HCT116 (cell line): ENCODE measurements around the gene RND2. TPM values are rescaled to one million over a fixed set of nuclear protein-coding genes. Genes with fewer than 3 reads are reported as not detected.

Source experiments
- ATAC-seq: fragments of 200-7000 bp; cut with Tn5 transposase; 2 replicates; pipeline ENCODE4 v1.9.1; 2020; ENCODE audit warnings: mild to moderate bottlenecking, moderate library complexity
- BruUV-seq: library from RNA; stranded (reverse); fragments of 400-500 nt; replicated peaks from 2 replicates; lab custom pipeline; 2021; lab: Mats Ljungman, UMichigan
- CTCF ChIA-PET: fragments of 300-600 bp; sonication (Branson Sonifier 250); formaldehyde crosslinking; loops from one replicate; lab custom pipeline; 2021; ENCODE audit warnings: antibody characterized with exemption; lab: Charles Lee
- POLR2A ChIA-PET: fragments of 300-600, 350-600 bp; sonication (Branson Sonifier 250); formaldehyde crosslinking; loops from one replicate; lab custom pipeline; 2021; ENCODE audit warnings: antibody characterized with exemption; lab: Charles Lee
- RAD21 ChIA-PET, 2 experiments: fragments of 300-600 bp; sonication (Branson Sonifier 250); formaldehyde crosslinking; loops; one replicate each; lab custom pipeline; 2023; ENCODE audit warnings: low total read pairs in 2 of 2; ENCODE audit not compliant: uncharacterized antibody in 2 of 2, unreplicated experiment in 2 of 2, low non-redundant PET in 1 of 2; lab: Charles Lee
- DNase-seq: peaks from one replicate; pipeline ENCODE4 v3.0.0-alpha.2; 2010; ENCODE audit warnings: low read depth, low spot score
- H2AFZ ChIP-seq: fragments of 200-600 bp; shearing (Covaris generic), sonication (generic); 2 replicates; pipeline ENCODE4 v1.6.1; 2017; ENCODE audit warnings: low read depth, mixed run types, mixed read lengths, antibody characterized with exemption, low read length; ENCODE audit not compliant: poor library complexity, severe bottlenecking
- H3K27ac ChIP-seq: 2 replicates; pipeline ENCODE4 v1.5.1; 2012; ENCODE audit warnings: low read depth, low read length
- H3K27me3 ChIP-seq: fragments of 200-600 bp; sonication (generic); 2 replicates; pipeline ENCODE4 v1.6.1; 2016; ENCODE audit warnings: mixed run types, low read length, mixed read lengths; ENCODE audit not compliant: insufficient read depth
- H3K36me3 ChIP-seq, 2 experiments: fragments of 200-500 bp in 1 of 2; fragments of 200-600 bp in 1 of 2; sonication (Bioruptor generic) in 1 of 2; sonication (generic) in 1 of 2; 2 replicates each; pipeline versions ENCODE4 v1.5.1 to v1.6.1; 2014 to 2016; ENCODE audit warnings: low read length in 2 of 2, inconsistent platforms in 1 of 2, mixed read lengths in 1 of 2, mixed run types in 1 of 2; ENCODE audit not compliant: insufficient read depth in 2 of 2, control insufficient read depth in 1 of 2
- H3K4me1 ChIP-seq, 2 experiments: fragments of 200-600 bp in 1 of 2; sonication (generic) in 1 of 2; 2 replicates each; pipeline versions ENCODE4 v1.5.1 to v1.6.1; 2012 to 2017; ENCODE audit warnings: low read length in 2 of 2, inconsistent platforms in 1 of 2, mild to moderate bottlenecking in 1 of 2, mixed read lengths in 1 of 2, mixed run types in 1 of 2, moderate library complexity in 1 of 2; ENCODE audit not compliant: insufficient read depth in 2 of 2, control insufficient read depth in 1 of 2
- H3K4me2 ChIP-seq: fragments of 200-600 bp; sonication (generic); 2 replicates; pipeline ENCODE4 v1.6.1; 2017; ENCODE audit warnings: mixed run types, low read length, mixed read lengths
- H3K4me3 ChIP-seq, 2 experiments: fragments of 200-600 bp in 1 of 2; sonication (generic) in 1 of 2; replicated peaks in 1 of 2; 2 replicates each; pipeline ENCODE4 v1.5.1; 2011 to 2016; ENCODE audit warnings: low read length in 2 of 2, control low read depth in 1 of 2, low read depth in 1 of 2, mild to moderate bottlenecking in 1 of 2, mixed read lengths in 1 of 2, mixed run types in 1 of 2
- H3K79me2 ChIP-seq: fragments of 200-600 bp; sonication (generic); 2 replicates; pipeline ENCODE4 v1.6.1; 2017; ENCODE audit warnings: mild to moderate bottlenecking, mixed run types, low read length, moderate library complexity, mixed read lengths; ENCODE audit not compliant: insufficient read depth
- H3K9ac ChIP-seq: fragments of 200-600 bp; sonication (generic); 2 replicates; pipeline ENCODE4 v1.6.1; 2016; ENCODE audit warnings: low read length, mixed read lengths
- H3K9me2 ChIP-seq: fragments of 200-600 bp; sonication (generic), shearing (Covaris generic); 2 replicates; pipeline ENCODE4 v1.6.1; 2017; ENCODE audit warnings: mixed run types, mild to moderate bottlenecking, moderate library complexity; ENCODE audit not compliant: insufficient read depth
- H3K9me3 ChIP-seq, 2 experiments: fragments of 200-500 bp in 1 of 2; fragments of 200-600 bp in 1 of 2; sonication (Bioruptor generic) in 1 of 2; sonication (generic) in 1 of 2; 2 replicates each; pipeline ENCODE4 v1.6.1; 2014 to 2017; ENCODE audit warnings: low read length in 2 of 2, mixed read lengths in 2 of 2, inconsistent platforms in 1 of 2, low read depth in 1 of 2, mild to moderate bottlenecking in 1 of 2, mixed run types in 1 of 2, moderate library complexity in 1 of 2; ENCODE audit not compliant: control insufficient read depth in 1 of 2, insufficient read depth in 1 of 2
- H4K20me1 ChIP-seq: fragments of 200-600 bp; sonication (generic), shearing (Covaris generic); 2 replicates; pipeline ENCODE4 v1.6.1; 2017; ENCODE audit warnings: mixed run types, mild to moderate bottlenecking, moderate library complexity; ENCODE audit not compliant: insufficient read depth
- CBX3 ChIP-seq: IDR thresholded peaks from 2 replicates; pipeline ENCODE4 v1.6.1; 2012; ENCODE audit warnings: low read depth
- CEBPB ChIP-seq: IDR thresholded peaks from 2 replicates; pipeline ENCODE4 v1.6.1; 2012; ENCODE audit warnings: low read depth
- EGR1 ChIP-seq: IDR thresholded peaks from 2 replicates; pipeline ENCODE4 v1.6.1; 2012; ENCODE audit warnings: low read depth
- ELF1 ChIP-seq: IDR thresholded peaks from 2 replicates; pipeline ENCODE4 v1.6.1; 2012; ENCODE audit warnings: low read depth, borderline replicate concordance
- EZH2phosphoT487 ChIP-seq: fragments of 200-600 bp; IDR thresholded peaks from 2 replicates; pipeline ENCODE4 v1.6.1; 2018; ENCODE audit warnings: antibody characterized with exemption, borderline replicate concordance
- FOSL1 ChIP-seq: IDR thresholded peaks from 2 replicates; pipeline ENCODE4 v1.6.1; 2012; ENCODE audit warnings: low read depth
- JUND ChIP-seq: IDR thresholded peaks from 2 replicates; pipeline ENCODE4 v1.6.1; 2012
- POLR2A ChIP-seq: IDR thresholded peaks from 2 replicates; pipeline ENCODE4 v1.7.0; 2011; ENCODE audit warnings: borderline replicate concordance; ENCODE audit not compliant: insufficient read depth, insufficient read length; ENCODE audit errors: extremely low read depth
- RAD21 ChIP-seq: IDR thresholded peaks from 2 replicates; pipeline ENCODE4 v1.6.1; 2012; ENCODE audit warnings: low read depth, mild to moderate bottlenecking
- SRF ChIP-seq: IDR thresholded peaks from 2 replicates; pipeline ENCODE4 v1.6.1; 2012; ENCODE audit warnings: low read depth
- TCF7L2 ChIP-seq: IDR thresholded peaks from 2 replicates; pipeline ENCODE4 v1.7.0; 2011; ENCODE audit warnings: borderline replicate concordance, inconsistent platforms; ENCODE audit not compliant: insufficient read depth, insufficient read length; ENCODE audit errors: extremely low read depth
- YY1 ChIP-seq: IDR thresholded peaks from 2 replicates; pipeline ENCODE4 v1.6.1; 2011; ENCODE audit warnings: low read length, low read depth, moderate library complexity, mild to moderate bottlenecking; ENCODE audit not compliant: insufficient replicate concordance; ENCODE audit errors: extremely low read depth
- intact Hi-C: fragments of 100-400 bp; cut with micrococcal nuclease; formaldehyde crosslinking; loops from 2 replicates; pipeline ENCODE4 v1.10.0; 2022
- total RNA-seq: library from RNA; stranded (reverse); gene quantifications from one replicate; pipeline ENCODE4 v1.2.1, GENCODE V29; 2021; ENCODE audit not compliant: unreplicated experiment
- TF ChIP-seq, protein P1 (sequence below): IDR thresholded peaks from 2 replicates; pipeline ENCODE4 v1.6.1; 2011; ENCODE audit warnings: mild to moderate bottlenecking, low read length, moderate library complexity; ENCODE audit not compliant: insufficient replicate concordance; ENCODE audit errors: extremely low read depth
- TF ChIP-seq, protein P2 (sequence below), 3 experiments: fragments of 200-600 bp in 1 of 3; sonication (generic) in 1 of 3; IDR thresholded peaks in 2 of 3; conservative IDR thresholded peaks in 1 of 3; 2 replicates each; pipeline ENCODE4 v1.5.1; 2012 to 2017; ENCODE audit warnings: low read depth in 2 of 3, low read length in 2 of 3, antibody characterized with exemption in 1 of 3, borderline replicate concordance in 1 of 3, control low read depth in 1 of 3, mild to moderate bottlenecking in 1 of 3, mixed read lengths in 1 of 3, mixed run types in 1 of 3, moderate library complexity in 1 of 3; ENCODE audit not compliant: insufficient read depth in 1 of 3
- TF ChIP-seq, protein P3 (sequence below): IDR thresholded peaks from 2 replicates; pipeline ENCODE4 v1.6.1; 2012
- TF ChIP-seq, protein P4 (sequence below): IDR thresholded peaks from 2 replicates; pipeline ENCODE4 v1.6.1; 2012

The RND2 gene
- total RNA-seq, 1 experiment from 2014 or later = 0.66 TPM

DNA sequence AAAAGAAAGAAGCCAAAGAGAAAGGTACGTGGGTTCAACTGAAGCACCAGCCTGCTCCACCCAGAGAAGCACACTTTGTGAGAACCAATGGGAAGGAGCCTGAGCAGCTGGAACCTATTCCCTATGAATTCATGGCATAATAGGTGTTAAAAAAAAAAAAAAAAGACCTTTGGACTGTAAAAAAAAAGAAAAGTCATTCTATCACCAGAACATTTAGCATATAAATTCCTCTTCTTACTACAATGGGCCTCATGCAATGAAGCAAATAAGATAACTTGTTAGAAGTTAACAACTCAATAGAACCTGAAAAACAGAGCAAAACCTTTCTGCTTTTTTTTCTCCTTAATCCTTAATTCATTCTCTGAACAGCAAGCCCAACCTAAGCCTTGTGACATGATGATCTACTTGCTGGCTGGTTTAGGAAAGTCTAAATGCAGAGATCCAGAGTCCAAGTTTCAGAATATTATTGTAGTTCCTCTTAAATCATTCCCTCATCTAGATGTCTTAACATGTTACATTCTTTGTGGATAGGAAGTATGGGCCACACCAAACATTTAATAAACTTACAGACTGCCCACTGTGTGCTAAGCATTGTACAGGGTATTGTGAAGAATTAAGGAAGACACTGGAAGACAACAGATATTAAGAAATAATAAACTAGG, 54.7 kb downstream of the RND2 start:
- no peak for TF ChIP-seq FOSL1
- TF ChIP-seq ELF1 = no peak
- no peak for TF ChIP-seq CBX3
- no peak for TF ChIP-seq CEBPB
- TF ChIP-seq EGR1 = no peak
- no peak for TF ChIP-seq SRF
- TF ChIP-seq, protein P1, sequence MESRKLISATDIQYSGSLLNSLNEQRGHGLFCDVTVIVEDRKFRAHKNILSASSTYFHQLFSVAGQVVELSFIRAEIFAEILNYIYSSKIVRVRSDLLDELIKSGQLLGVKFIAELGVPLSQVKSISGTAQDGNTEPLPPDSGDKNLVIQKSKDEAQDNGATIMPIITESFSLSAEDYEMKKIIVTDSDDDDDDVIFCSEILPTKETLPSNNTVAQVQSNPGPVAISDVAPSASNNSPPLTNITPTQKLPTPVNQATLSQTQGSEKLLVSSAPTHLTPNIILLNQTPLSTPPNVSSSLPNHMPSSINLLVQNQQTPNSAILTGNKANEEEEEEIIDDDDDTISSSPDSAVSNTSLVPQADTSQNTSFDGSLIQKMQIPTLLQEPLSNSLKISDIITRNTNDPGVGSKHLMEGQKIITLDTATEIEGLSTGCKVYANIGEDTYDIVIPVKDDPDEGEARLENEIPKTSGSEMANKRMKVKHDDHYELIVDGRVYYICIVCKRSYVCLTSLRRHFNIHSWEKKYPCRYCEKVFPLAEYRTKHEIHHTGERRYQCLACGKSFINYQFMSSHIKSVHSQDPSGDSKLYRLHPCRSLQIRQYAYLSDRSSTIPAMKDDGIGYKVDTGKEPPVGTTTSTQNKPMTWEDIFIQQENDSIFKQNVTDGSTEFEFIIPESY = no peak
- no peak for TF ChIP-seq POLR2A
- no peak for TF ChIP-seq RAD21
- TF ChIP-seq EZH2phosphoT487 = no peak
- TF ChIP-seq, protein P2, sequence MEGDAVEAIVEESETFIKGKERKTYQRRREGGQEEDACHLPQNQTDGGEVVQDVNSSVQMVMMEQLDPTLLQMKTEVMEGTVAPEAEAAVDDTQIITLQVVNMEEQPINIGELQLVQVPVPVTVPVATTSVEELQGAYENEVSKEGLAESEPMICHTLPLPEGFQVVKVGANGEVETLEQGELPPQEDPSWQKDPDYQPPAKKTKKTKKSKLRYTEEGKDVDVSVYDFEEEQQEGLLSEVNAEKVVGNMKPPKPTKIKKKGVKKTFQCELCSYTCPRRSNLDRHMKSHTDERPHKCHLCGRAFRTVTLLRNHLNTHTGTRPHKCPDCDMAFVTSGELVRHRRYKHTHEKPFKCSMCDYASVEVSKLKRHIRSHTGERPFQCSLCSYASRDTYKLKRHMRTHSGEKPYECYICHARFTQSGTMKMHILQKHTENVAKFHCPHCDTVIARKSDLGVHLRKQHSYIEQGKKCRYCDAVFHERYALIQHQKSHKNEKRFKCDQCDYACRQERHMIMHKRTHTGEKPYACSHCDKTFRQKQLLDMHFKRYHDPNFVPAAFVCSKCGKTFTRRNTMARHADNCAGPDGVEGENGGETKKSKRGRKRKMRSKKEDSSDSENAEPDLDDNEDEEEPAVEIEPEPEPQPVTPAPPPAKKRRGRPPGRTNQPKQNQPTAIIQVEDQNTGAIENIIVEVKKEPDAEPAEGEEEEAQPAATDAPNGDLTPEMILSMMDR (IDR thresholded peaks at IDR 0.05 in 2 of 3, conservative IDR thresholded peaks at IDR 0.05 in 1 of 3; ENCODE audit: borderline replicate concordance in 1 of 3, insufficient read depth in 1 of 3, low read depth in 2 of 3, low read length in 2 of 3) = no peak
- no peak for TF ChIP-seq JUND
- TF ChIP-seq, protein P3, sequence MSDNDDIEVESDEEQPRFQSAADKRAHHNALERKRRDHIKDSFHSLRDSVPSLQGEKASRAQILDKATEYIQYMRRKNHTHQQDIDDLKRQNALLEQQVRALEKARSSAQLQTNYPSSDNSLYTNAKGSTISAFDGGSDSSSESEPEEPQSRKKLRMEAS = no peak
- TF ChIP-seq, protein P4, sequence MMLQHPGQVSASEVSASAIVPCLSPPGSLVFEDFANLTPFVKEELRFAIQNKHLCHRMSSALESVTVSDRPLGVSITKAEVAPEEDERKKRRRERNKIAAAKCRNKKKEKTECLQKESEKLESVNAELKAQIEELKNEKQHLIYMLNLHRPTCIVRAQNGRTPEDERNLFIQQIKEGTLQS = no peak
- no peak for TF ChIP-seq YY1
- no peak for TF ChIP-seq TCF7L2

More for the DNA sequence above, 54.7 kb downstream of the RND2 start:
- no peak overlapping the region for H3K9ac ChIP-seq
- H3K79me2 ChIP-seq = no peaks in the 10 kb centered on the region
- ChIA-PET CTCF (no interaction called here), POLR2A (no interaction called here), RAD21 (no interaction called here)
- H3K36me3 ChIP-seq = peaks cover 7 to 15% of the 10 kb centered on the region in 2 experiments
- H3K9me3 ChIP-seq = no peaks in the 10 kb centered on the region
- H4K20me1 ChIP-seq = no peaks in the 10 kb centered on the region
- DNase-seq (no peak), ATAC-seq (no peak)
- no peaks in the 10 kb centered on the region for H3K4me1 ChIP-seq
- intact Hi-C loops = no loop called here
- no peak overlapping the region for H3K4me3 ChIP-seq
- H2AFZ ChIP-seq = no peak overlapping the region
- no peak overlapping the region for H3K4me2 ChIP-seq
- BruUV-seq = no TSS peak
- no peak overlapping the region for H3K27ac ChIP-seq
- no peaks in the 10 kb centered on the region for H3K9me2 ChIP-seq
- no peaks in the 10 kb centered on the region for H3K27me3 ChIP-seq
